Lower lobe of right lung (tissue), 2 donors: ENCODE measurements around the gene ENO3. TPM values are rescaled to one million over a fixed set of nuclear protein-coding genes. Genes with fewer than 3 reads are reported as not detected.
A peak's percentile ranks its signal among the peaks of the same experiment; 100 is the strongest.

ENCODE experiments used
- ATAC-seq, 2 donors: fragments of 200-7000 bp; cut with Tn5 transposase; one replicate each; pipeline ENCODE4 v1.9.1; 2020 to 2022; ENCODE audit warnings: mild to moderate bottlenecking in 2 of 2, moderate library complexity in 2 of 2
- DNase-seq: peaks from one replicate; pipeline ENCODE4 v3.0.0-alpha.2; 2020
- H3K27ac ChIP-seq: fragments of 200-600 bp; one replicate; pipeline ENCODE4 v1.8.0; 2022
- H3K27me3 ChIP-seq: fragments of 200-600 bp; one replicate; pipeline ENCODE4 v1.8.0; 2022; ENCODE audit warnings: low read depth
- H3K36me3 ChIP-seq: fragments of 200-600 bp; one replicate; pipeline ENCODE4 v1.8.0; 2022; ENCODE audit warnings: mild to moderate bottlenecking
- H3K4me1 ChIP-seq: fragments of 200-600 bp; one replicate; pipeline ENCODE4 v1.8.0; 2022
- H3K4me3 ChIP-seq: fragments of 200-600 bp; one replicate; pipeline ENCODE4 v1.8.0; 2022; ENCODE audit warnings: mild to moderate bottlenecking
- H3K9me3 ChIP-seq: fragments of 200-600 bp; one replicate; pipeline ENCODE4 v1.8.0; 2022
- intact Hi-C: fragments of 100-400 bp; cut with DNase I; formaldehyde crosslinking; loops from one replicate; pipeline ENCODE4 v1.11.0; 2022
- total RNA-seq: library from RNA; stranded (reverse); fragmentation: NEBNext Ultra II Directional; extraction: Animal tissue kit (Norgen Biotek cat#: 25700); gene quantifications from one replicate; pipeline ENCODE4 v1.2.1, GENCODE V29; 2021
- TF ChIP-seq, protein P1 (sequence below): fragments of 200-600 bp; IDR thresholded peaks from one replicate; pipeline ENCODE4 v1.8.0; 2022; ENCODE audit warnings: antibody characterized with exemption, mild to moderate bottlenecking
- donor health status: DM: no; HTN: yes; CAD: no; lungs with severe emphysema.

ENO3 gene
- total RNA-seq, 1 donor from 2014 or later = 8.2 TPM

DNA sequence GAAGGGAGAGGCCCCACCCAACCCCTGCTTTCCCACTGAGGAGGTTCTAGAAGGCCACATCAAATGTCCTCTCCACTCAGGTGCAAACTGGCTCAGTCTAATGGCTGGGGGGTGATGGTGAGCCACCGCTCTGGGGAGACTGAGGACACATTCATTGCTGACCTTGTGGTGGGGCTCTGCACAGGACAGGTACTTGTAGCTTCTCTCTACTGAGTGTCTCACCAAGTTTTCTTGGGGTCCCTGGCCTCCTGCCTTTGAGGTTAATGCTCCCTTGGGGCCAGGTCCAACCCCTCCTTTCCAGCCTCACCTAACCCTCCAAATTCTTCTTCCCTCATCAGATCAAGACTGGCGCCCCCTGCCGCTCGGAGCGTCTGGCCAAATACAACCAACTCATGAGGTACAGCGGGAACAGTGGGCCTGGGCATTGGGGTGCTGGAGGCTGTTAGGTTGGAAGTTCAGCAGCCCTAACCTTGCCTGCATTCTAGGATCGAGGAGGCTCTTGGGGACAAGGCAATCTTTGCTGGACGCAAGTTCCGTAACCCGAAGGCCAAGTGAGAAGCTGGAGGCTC lies 5.7 kb downstream of the ENO3 start:
- Histone ChIP-seq H3K4me1 (peaks cover 6% of the 10 kb centered on the region), H3K4me3 (no peak overlapping the region), H3K27me3 (no peaks in the 10 kb centered on the region), H3K9me3 (no peaks in the 10 kb centered on the region), H3K36me3 (peaks cover 33% of the 10 kb centered on the region), H3K27ac (no peak overlapping the region)
- intact Hi-C loops = no loop called here
- no peak for DNase-seq
- peak in 1 of 2 donors; percentile 7 for ATAC-seq
- TF ChIP-seq, protein P1, sequence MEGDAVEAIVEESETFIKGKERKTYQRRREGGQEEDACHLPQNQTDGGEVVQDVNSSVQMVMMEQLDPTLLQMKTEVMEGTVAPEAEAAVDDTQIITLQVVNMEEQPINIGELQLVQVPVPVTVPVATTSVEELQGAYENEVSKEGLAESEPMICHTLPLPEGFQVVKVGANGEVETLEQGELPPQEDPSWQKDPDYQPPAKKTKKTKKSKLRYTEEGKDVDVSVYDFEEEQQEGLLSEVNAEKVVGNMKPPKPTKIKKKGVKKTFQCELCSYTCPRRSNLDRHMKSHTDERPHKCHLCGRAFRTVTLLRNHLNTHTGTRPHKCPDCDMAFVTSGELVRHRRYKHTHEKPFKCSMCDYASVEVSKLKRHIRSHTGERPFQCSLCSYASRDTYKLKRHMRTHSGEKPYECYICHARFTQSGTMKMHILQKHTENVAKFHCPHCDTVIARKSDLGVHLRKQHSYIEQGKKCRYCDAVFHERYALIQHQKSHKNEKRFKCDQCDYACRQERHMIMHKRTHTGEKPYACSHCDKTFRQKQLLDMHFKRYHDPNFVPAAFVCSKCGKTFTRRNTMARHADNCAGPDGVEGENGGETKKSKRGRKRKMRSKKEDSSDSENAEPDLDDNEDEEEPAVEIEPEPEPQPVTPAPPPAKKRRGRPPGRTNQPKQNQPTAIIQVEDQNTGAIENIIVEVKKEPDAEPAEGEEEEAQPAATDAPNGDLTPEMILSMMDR = peak; percentile 34

DNA sequence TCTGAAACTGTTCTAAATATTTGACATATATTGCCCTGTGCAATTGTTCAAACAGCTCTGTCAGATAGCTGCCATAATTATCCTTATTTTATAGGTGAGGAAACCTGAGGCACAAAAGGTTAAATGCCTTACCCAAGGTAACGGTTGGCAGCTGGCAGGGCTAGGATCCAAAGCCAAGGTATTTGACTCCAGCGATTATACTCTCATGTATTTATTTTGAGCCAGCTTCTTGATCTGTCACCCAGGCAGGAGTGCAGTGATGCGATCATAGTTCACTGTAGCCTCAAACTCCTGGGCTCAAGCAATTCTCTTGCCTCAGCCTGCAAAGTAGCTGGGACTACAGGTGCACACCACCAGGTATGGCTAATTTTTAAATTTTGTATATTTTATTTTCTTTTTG lies 7.2 kb downstream of the ENO3 start:
- no peak overlapping the region for H3K4me3 ChIP-seq
- H3K4me1 ChIP-seq = peaks cover 6% of the 10 kb centered on the region
- no peak for ATAC-seq
- H3K27me3 ChIP-seq = no peaks in the 10 kb centered on the region
- H3K36me3 ChIP-seq = peaks cover 33% of the 10 kb centered on the region
- H3K27ac ChIP-seq = no peak overlapping the region
- H3K9me3 ChIP-seq = no peaks in the 10 kb centered on the region
- TF ChIP-seq, protein P1 = no peak
- intact Hi-C loops = no loop called here
- no peak for DNase-seq

DNA sequence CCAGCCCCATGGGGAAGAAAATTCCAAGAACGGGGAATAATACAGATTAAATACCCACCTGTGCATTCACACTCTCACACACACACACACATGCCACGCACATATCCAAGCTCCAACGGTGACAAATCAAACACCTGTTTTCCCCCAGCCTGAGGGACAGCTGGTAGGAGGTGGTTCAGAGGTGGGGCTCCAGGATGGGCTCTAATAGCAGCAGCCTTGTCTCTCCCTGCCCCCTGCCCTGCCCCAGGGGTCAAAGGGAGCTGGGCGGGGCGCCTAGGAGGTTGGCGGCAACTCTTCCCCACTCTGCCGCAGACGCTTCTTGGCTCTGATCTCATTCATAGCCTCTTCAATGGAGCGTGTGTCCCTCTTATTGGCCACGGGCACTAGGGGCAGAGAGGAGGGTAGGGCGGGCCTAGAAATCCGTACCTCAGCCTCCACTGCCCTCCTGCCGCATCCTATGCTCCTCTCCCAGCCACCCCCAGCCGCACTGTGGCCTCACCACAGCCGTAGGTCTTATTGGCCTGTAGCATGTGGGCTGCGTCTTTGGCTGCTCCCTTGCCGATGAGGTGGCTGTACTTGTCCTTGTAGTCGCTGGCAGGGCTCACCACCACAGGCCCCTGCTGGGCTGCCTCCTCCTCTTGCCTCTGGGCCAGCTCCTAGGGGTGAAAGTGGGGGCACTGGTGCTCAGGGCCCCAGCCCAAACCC lies 8.5 kb downstream of the ENO3 start:
- ATAC-seq (no peak), DNase-seq (no peak)
- Histone ChIP-seq H3K27me3 (no peaks in the 10 kb centered on the region), H3K36me3 (peaks cover 33% of the 10 kb centered on the region), H3K4me1 (no peaks in the 10 kb centered on the region), H3K4me3 (no peak overlapping the region), H3K27ac (no peak overlapping the region), H3K9me3 (no peaks in the 10 kb centered on the region)
- TF ChIP-seq, protein P1 = no peak
- intact Hi-C loops = no loop called here

DNA sequence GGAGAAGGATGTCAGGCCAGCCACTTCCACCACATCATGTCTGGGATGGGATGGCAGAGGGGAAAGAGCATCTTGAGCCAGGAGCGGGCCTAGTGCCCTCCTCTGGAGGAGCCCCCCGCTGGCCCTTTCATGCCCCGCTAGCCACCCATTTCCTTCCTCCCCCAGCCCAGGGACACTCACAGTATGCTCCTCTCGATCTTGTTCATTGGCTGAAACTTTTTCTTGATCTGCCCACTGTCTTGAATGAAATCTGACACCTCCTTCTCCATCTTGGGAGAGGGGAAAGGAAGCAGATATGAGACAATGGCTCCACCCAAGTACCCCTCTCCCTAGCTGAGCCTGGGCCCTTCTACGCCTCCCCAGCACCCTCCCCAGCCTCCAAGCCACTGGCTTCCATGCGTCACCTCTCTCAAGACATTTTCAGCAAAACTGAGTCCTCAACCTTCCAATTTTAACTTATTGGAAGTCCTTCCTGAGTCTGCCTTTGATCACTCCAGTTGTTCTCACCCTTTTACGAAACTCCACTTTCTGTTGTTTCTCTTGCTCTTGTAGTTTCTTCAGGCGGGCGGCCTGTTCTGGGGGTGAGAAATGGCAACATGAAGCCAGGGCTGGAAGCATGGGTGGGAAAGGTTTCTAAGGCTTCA lies 9.5 kb downstream of the ENO3 start:
- TF ChIP-seq, protein P1 = no peak
- no peak for ATAC-seq
- Histone ChIP-seq H3K4me1 (peaks cover 3% of the 10 kb centered on the region), H3K4me3 (no peak overlapping the region), H3K27me3 (no peaks in the 10 kb centered on the region), H3K36me3 (peaks cover 33% of the 10 kb centered on the region), H3K27ac (no peak overlapping the region), H3K9me3 (no peaks in the 10 kb centered on the region)
- intact Hi-C loops = no loop called here
- no peak for DNase-seq

DNA sequence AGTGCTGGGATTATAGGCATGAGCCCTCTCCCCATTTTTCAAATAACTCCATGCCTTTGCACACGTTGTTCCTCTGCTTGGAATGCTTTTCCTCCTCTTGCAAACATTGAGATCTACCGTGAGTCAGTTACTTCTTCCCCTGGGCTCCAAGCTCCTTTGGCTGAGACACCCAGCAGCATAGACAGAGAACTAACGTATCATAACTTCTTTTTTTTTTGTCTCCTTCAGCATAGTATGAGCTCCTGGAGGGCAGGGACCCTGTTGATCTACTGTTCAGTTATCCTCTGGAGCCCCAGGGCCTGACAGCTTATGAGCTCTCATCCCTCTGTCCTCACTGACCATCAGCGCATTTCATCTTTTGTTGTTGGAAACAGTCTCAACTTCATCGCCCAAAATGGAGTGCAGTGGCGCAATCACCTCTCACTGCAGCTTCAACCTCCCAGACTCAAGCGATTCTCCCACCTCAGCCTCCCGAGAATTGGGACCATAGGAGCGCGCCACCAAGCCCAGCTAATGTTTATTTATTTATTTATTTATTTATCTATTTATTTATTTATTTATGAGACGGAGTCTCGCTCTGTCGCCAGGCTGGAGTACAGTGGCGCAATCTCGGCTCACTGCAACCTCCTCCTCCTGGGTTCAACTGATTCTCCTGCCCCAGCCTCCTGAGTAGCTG lies 14.5 kb downstream of the ENO3 start:
- DNase-seq (no peak), ATAC-seq (no peak)
- intact Hi-C loops = no loop called here
- no peaks in the 10 kb centered on the region for H3K27me3 ChIP-seq
- no peak overlapping the region for H3K27ac ChIP-seq
- peaks cover 39% of the 10 kb centered on the region for H3K4me1 ChIP-seq
- TF ChIP-seq, protein P1 = no peak
- H3K9me3 ChIP-seq = no peaks in the 10 kb centered on the region
- peaks cover 22% of the 10 kb centered on the region for H3K36me3 ChIP-seq
- H3K4me3 ChIP-seq = peak overlapping the region; percentile 94
